SU-DHL-6 (cell line): Measurements from ENCODE around the gene ZNF195.

Source experiments
- EZH2phosphoT487 ChIP-seq: fragments of 200-600 bp; sonication (generic), shearing (Covaris generic); conservative IDR thresholded peaks from 2 replicates; pipeline ENCODE4 v1.6.1; 2018; ENCODE audit warnings: mild to moderate bottlenecking, antibody characterized with exemption, low read length, moderate library complexity, mixed read lengths
- TF ChIP-seq, protein P1 (sequence below): fragments of 200-600 bp; sonication (generic); IDR thresholded peaks from one replicate; pipeline ENCODE4 v1.5.1; 2017; ENCODE audit warnings: antibody characterized with exemption, mild to moderate bottlenecking, low read length, moderate library complexity; ENCODE audit not compliant: insufficient read depth, poor library complexity, severe bottlenecking

DNA sequence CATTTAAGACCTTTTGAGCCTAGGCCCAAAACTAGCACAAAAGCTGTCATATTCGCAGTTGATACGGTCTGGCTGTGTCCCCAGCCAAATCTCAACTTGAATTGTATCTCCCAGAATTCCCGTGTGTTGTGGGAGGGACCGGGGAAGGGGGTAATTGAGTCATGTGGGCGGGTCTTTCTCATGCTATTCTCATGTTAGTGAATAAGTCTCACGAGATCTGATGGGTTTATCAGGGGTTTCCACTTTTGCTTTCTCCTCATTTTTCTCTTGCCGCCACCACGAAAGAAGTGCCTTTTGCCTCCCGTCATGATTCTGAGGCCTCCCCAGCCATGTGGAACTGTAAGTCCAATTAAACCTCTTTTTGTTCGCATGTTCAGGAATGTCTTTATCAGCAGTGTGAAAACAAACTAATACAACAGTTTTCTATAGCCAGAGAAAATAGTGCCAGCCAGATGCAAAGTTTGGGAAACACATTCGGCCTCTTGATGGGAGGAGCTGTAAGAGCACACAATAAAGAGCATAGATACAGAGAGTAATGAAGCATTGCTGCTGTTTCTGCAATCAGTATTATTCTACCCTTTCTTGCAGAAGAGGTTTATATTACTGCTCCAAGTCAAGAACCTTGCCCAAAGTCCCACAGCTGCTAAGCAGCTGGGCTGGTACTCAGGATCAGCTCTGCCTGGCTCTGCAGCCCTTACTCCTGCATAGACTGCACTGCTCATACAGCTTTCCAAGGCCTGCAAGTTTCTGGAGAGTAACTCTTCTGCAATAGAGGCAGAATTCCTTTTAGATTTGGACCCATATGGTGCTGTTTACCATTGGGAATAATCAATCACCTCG is 2.0 kb upstream of the ZNF195 start:
- TF ChIP-seq, protein P1, sequence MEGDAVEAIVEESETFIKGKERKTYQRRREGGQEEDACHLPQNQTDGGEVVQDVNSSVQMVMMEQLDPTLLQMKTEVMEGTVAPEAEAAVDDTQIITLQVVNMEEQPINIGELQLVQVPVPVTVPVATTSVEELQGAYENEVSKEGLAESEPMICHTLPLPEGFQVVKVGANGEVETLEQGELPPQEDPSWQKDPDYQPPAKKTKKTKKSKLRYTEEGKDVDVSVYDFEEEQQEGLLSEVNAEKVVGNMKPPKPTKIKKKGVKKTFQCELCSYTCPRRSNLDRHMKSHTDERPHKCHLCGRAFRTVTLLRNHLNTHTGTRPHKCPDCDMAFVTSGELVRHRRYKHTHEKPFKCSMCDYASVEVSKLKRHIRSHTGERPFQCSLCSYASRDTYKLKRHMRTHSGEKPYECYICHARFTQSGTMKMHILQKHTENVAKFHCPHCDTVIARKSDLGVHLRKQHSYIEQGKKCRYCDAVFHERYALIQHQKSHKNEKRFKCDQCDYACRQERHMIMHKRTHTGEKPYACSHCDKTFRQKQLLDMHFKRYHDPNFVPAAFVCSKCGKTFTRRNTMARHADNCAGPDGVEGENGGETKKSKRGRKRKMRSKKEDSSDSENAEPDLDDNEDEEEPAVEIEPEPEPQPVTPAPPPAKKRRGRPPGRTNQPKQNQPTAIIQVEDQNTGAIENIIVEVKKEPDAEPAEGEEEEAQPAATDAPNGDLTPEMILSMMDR, result no peak
- TF ChIP-seq EZH2phosphoT487, result no peak
